Endothelial cell of hepatic sinusoid (primary cell): Measurements from ENCODE around the gene METTL18.

Experiments
- in situ Hi-C: cut with HindIII; loops from 2 replicates; pipeline ENCODE4 v1.10.0; 2017; ENCODE audit warnings: low sequenced_read_pairs

METTL18 gene

GRCh38 chr1:169788402-169788801 lies 6.3 kb downstream of the METTL18 start:
- in situ Hi-C loops, result loop anchor here (5.0 kb wide), 1 partner anchor 44 kb away; no protein-coding TSS in a partner anchor

- in situ Hi-C loops, result loop anchor here (5.0 kb wide), 1 partner anchor 45 kb away; no protein-coding TSS in a partner anchor
These were observed 7.7 kb downstream of the METTL18 start for GRCh38 chr1:169786974-169787373.

DNA sequence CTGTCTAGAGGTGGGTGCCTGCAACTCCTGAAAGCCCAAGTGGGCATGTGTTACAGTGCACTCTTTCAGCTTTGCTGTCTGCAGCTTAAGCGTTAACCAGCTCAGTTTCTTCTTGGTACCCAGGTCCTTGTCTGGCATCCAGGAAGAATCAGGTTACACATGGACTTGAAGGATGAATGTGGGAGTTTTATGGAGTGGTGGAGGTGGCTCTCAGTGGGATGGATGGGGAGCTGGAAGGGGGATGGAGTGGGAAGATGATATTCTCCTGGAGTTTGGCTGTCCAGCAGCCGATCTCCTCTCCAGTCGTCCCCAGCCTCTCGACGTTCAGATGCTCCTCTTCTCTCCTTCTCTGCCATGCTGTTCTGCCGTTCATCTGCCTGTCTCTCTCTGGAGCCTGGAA lies 9.4 kb downstream of the METTL18 start:
- in situ Hi-C loops, result loop anchor here (5.0 kb wide), 1 partner anchor 47 kb away; no protein-coding TSS in a partner anchor

- in situ Hi-C loops, result no loop called here
These were observed 10.6 kb downstream of the METTL18 start for GRCh38 chr1:169784102-169784501.

DNA sequence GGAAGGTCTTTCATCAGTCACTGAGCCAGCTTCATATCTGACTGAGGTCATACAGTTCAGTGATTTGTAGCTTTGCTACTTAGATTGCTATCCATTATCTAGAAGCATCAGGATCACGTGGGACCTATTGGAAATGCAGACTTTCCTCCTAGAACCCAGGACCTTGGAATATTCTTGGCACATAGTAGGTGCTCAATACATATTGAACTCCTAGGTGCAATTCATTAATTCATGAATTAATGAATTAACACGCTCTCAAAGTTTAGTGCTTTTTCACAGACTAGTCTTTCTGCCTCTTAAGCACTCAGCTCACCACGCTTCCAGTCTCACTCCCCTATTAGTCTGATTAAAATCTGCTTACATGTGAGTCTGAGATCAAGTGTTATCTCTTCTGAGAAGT lies 12.1 kb downstream of the METTL18 start:
- in situ Hi-C loops, result no loop called here

- in situ Hi-C loops, result no loop called here
These were observed 14.7 kb downstream of the METTL18 start for GRCh38 chr1:169779970-169780369.

DNA sequence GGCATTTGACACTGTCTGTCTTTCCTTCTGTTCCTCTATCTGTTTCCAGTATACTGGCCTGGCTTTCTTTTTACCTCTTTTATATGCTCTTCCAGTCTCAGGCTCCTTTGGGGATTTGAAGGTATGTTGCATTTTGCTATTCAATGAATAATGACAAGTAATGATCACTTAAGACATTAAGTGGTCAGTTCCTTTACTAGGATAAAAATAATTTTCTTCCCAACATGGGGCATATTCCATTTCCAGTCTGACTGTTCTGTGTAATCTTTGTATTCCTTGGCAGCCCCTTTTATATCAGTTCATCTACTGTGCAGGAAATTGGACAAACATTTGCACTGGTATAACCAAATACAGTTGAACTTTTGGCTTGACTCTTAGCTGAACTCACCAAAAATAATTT lies 15.6 kb downstream of the METTL18 start:
- in situ Hi-C loops, result no loop called here

GRCh38 chr1:169776440-169776839 lies 18.3 kb downstream of the METTL18 start:
- in situ Hi-C loops, result no loop called here

DNA sequence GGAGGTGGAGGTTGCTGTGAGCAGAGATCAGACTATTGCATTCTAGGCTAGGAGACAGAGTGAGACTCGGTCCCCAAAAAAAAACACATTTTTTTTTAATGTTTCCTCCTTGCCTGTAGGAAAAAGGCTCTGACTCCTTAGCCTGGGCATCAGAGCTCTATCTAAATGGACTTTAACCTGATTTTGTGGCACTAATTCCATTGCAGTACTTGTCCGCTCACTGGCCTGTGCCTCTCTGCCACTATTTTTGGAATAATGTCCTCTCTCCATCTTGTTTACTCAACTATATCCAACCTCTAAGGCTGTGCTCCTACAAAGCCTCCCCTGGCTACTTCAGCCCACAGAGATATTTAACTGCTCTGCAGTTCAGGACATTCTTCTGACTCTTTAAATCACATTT lies 26.5 kb downstream of the METTL18 start:
- in situ Hi-C loops, result no loop called here

DNA sequence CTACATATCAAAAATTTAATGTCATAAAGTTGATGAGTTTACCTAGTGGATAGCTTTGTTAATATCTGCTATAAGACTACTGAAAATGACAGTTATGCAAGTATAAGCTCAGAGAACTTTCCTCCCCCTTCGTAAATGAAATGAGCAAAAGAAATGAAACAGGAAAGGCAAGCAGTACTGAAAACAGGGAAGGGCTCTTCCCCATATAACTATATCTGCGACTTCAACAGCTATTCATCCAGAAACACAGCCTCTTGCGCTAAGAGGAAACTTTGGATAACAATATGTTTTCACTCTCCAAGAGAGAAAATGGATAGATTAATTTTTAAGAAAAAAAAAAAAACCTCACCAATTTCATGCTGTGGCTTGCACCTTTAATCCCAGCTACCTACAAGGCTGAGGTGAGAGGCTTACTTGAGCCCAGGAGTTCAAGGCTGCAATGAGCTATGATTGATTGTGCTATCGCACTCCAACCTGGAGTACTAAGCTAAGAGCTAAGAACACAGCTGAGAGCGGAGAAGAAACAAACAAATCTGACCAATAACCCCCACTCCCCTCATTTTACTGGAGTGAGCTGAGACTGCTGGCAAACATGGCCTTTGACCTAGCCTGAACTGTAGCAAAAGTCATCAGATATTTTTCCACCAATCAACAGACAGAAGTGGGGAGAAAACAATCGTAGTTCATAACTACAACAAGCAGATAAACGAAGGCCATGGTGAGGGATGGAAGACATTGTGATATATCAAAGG lies 29.0 kb downstream of the METTL18 start:
- in situ Hi-C loops, result no loop called here

GRCh38 chr1:169764919-169765318 lies 29.8 kb downstream of the METTL18 start:
- in situ Hi-C loops, result no loop called here

DNA sequence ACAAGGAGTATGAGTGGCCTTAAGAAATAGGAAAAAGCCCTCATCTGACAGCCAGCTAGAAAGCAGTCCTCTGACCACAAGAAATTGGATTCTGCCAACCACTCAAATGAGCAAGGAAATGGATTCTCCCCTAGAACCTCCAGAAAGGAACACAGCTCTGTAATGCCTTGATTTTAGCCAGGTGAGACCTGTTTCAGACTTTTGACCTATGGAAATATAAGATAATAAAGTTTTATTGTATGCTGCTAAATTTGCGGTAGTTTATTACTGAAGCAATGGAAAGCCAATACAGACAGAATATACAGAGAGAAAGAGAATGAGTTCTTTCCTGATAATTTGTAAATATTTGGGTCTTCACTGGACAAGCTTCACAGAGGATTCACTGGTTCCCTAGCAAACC lies 32.0 kb downstream of the METTL18 start:
- in situ Hi-C loops, result no loop called here

- in situ Hi-C loops, result no loop called here
These were observed 35.7 kb downstream of the METTL18 start for GRCh38 chr1:169759038-169759437.

DNA sequence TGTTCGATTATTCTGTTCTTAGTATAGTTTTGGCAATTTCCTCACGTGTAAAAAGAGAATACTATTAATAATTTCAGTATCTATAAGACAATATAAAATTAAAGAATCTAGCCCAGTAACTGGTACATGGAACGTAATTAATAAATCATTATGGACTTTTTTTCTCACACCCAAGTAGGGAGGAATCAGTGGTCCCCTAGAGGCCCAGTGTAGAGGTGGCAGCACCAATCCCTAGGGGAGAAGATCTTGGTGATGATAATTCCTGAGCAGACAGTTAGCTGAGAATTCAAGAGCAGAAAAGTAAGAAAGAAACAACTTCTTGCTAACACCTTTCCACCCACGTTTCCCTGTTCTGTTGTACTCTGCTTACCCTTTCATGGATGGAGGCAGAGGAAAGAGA lies 41.2 kb downstream of the METTL18 start:
- in situ Hi-C loops, result no loop called here

GRCh38 chr1:169750041-169750440 lies 44.7 kb downstream of the METTL18 start:
- in situ Hi-C loops, result no loop called here

DNA sequence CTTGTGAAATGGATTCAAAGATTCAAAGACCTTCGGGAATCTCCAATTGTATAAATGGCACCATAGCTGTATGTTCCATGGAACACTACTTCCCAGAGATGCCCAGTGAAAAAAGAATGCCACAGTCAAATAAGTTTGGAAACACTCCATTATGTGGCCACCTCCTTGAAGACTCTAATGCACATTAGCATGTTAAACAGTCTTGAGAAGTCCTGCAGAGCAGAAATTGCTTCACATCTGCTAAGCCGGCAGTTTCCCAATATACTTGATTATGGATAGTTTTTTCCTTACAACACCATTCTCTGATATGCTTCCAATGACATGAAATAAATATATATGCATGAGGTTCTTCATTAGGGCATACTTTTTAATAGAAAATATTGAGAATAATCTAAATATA lies 48.2 kb downstream of the METTL18 start:
- in situ Hi-C loops, result no loop called here

- in situ Hi-C loops, result no loop called here
These were observed 49.5 kb downstream of the METTL18 start for GRCh38 chr1:169745015-169745861.
